NOMO-1 treated with DMSO at 0.1 percent for 48 hours (cell line): ENCODE data around the gene NEDD8.
"Not testable (repeated sequence)": the region's sequence is repeated elsewhere in the genome, so short reads cannot be mapped to it uniquely, and the experiment has no call there.

ENCODE experiments used
- DNase-seq: peaks from one replicate; lab custom pipeline; 2025; ENCODE audit not compliant: unreplicated experiment; lab: John Stamatoyannopoulos, UW

The NEDD8 gene

GRCh38 chr14:24249230-24250021 is 17.3 kb upstream of the NEDD8 start:
- DNase-seq = no peak

GRCh38 chr14:24247422-24247821 is 15.3 kb upstream of the NEDD8 start:
- no peak for DNase-seq

- peak; percentile 43 for DNase-seq
Observed at GRCh38 chr14:24246765-24247212, 14.6 kb upstream of the NEDD8 start.

- not testable (repeated sequence) for DNase-seq
Observed at GRCh38 chr14:24245350-24245749, 13.2 kb upstream of the NEDD8 start.

GRCh38 chr14:24243336-24243836 is 11.2 kb upstream of the NEDD8 start:
- peak; percentile 65 for DNase-seq

GRCh38 chr14:24241829-24242443 is 9.8 kb upstream of the NEDD8 start:
- DNase-seq = peak; percentile 97

GRCh38 chr14:24240110-24240918 is 8.1 kb upstream of the NEDD8 start:
- no peak for DNase-seq

GRCh38 chr14:24238527-24239037 is 6.4 kb upstream of the NEDD8 start:
- DNase-seq = no peak

- DNase-seq = no peak
Observed at GRCh38 chr14:24238123-24238522, 6.0 kb upstream of the NEDD8 start.

- no peak for DNase-seq
Observed at GRCh38 chr14:24237463-24237955, 5.3 kb upstream of the NEDD8 start.

- no peak for DNase-seq
Observed at GRCh38 chr14:24236689-24237462, 4.7 kb upstream of the NEDD8 start.

- no peak for DNase-seq
Observed at GRCh38 chr14:24235804-24236688, 3.9 kb upstream of the NEDD8 start.

GRCh38 chr14:24234095-24235005 is 2.2 kb upstream of the NEDD8 start:
- no peak for DNase-seq

- no peak for DNase-seq
Observed at GRCh38 chr14:24233538-24233866, 1.3 kb upstream of the NEDD8 start.

GRCh38 chr14:24232645-24233537 is 724 bp upstream of the NEDD8 start, which contains the start of gene GMPR2:
TSS of gene GMPR2 (plus strand) at chr14:24232929. CDS start at chr14:24233254, 325 bp downstream.
- DNase-seq = no peak

- no peak for DNase-seq
Observed at GRCh38 chr14:24231263-24232120, 675 bp downstream of the NEDD8 start.
